HG03280 (cell line): ENCODE measurements around the gene IL2RA.
A peak's percentile ranks its signal among the peaks of the same experiment; 100 is the strongest.
"Not testable (repeated sequence)": the region's sequence is repeated elsewhere in the genome, so short reads cannot be mapped to it uniquely, and the experiment has no call there.

ENCODE experiments used
- ATAC-seq: cut with Tn5 transposase; IDR thresholded peaks from one replicate; pipeline ENCODE4 v1.9.1; 2021; ENCODE audit warnings: mild to moderate bottlenecking, moderate library complexity; ENCODE audit not compliant: unreplicated experiment

Gene IL2RA

GRCh38 chr10:6083523-6084475 is 21.6 kb upstream of the IL2RA start:
- no peak for ATAC-seq

GRCh38 chr10:6082496-6083395 is 20.6 kb upstream of the IL2RA start:
- no peak for ATAC-seq

GRCh38 chr10:6080417-6080973 is 18.3 kb upstream of the IL2RA start:
- ATAC-seq = no peak

GRCh38 chr10:6079044-6079443 is 16.9 kb upstream of the IL2RA start:
- ATAC-seq = no peak

- no peak for ATAC-seq
Observed at GRCh38 chr10:6077071-6077675, 15.0 kb upstream of the IL2RA start.

- ATAC-seq = no peak
Observed at GRCh38 chr10:6074489-6075301, 12.5 kb upstream of the IL2RA start.

- ATAC-seq = peak; percentile 50
Observed at GRCh38 chr10:6072215-6072934, 10.2 kb upstream of the IL2RA start.

- ATAC-seq = no peak
Observed at GRCh38 chr10:6071181-6072175, 9.3 kb upstream of the IL2RA start.

GRCh38 chr10:6070660-6071059 is 8.5 kb upstream of the IL2RA start:
- no peak for ATAC-seq

- no peak for ATAC-seq
Observed at GRCh38 chr10:6069081-6069931, 7.1 kb upstream of the IL2RA start.

- no peak for ATAC-seq
Observed at GRCh38 chr10:6068422-6068821, 6.3 kb upstream of the IL2RA start.

GRCh38 chr10:6068006-6068405 is 5.8 kb upstream of the IL2RA start:
- no peak for ATAC-seq

GRCh38 chr10:6067457-6067856 is 5.3 kb upstream of the IL2RA start:
- ATAC-seq = no peak

GRCh38 chr10:6065835-6066234 is 3.7 kb upstream of the IL2RA start:
- no peak for ATAC-seq

GRCh38 chr10:6065406-6065805 is 3.2 kb upstream of the IL2RA start:
- no peak for ATAC-seq

GRCh38 chr10:6064726-6065125 is 2.6 kb upstream of the IL2RA start:
- ATAC-seq = not testable (repeated sequence)

- no peak for ATAC-seq
Observed at GRCh38 chr10:6064119-6064518, 2.0 kb upstream of the IL2RA start.
